Activated CD4-positive, alpha-beta T cell treated with anti-CD3 and anti-CD28 coated beads, Interleukin-2, amount 50 U/mL, for 16 hours (primary cell): Measurements from ENCODE around the gene SEL1L3.
"Not testable (repeated sequence)": the region's sequence is repeated elsewhere in the genome, so short reads cannot be mapped to it uniquely, and the experiment has no call there.

Source experiments
- DNase-seq: peaks from one replicate; pipeline ENCODE4 v3.0.0-alpha.2; 2020

SEL1L3 gene

GRCh38 chr4:25862411-25863346 lies at the start of gene SEL1L3:
SEL1L3 (minus strand) TSS chr4:25862988; CDS start chr4:25862836, 152 bp downstream.
- DNase-seq: peak; percentile 36

GRCh38 chr4:25911356-25911755 lies 48.6 kb upstream of the SEL1L3 start:
- DNase-seq: no peak

- no peak for DNase-seq
Observed at GRCh38 chr4:25908491-25908901, 45.7 kb upstream of the SEL1L3 start.

DNA sequence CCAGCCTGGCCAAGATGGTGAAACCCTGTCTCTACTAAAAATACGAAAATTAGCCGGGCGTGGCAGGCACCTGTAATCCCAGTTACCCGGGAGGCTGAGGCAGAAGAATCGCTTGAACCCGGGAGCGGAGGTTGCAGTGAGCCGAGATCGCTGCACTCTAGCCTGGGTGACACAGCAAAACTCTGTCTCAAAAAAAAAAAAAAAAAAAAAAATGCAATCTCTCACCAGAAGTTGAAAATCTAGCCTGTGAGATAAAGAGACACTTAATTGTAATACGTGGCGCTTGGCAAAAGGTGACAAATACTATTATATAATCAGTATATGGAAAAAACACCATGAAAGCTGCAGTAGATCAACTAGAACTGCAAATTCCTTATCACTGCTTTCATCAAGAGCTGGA lies 43.3 kb upstream of the SEL1L3 start:
- DNase-seq: not testable (repeated sequence)

DNA sequence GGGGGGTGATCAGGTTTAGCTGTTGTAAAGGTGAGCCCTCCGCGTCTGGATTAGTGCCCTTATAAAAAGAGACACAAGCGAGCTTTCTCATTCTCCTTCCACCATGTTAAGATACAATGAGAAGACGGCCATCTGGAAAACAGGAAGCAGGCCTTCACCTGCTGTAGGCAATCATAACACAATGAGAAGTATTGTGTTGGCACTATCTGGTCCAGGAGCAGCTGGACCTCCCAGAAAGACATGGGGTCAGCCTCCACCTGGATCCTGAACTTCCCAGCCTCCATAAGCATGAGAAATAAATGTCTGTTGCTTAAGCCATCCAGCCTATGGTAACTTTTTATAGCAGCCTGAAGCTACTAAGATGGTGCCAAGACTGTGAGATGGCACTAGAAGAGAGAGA lies 42.6 kb upstream of the SEL1L3 start:
- no peak for DNase-seq

GRCh38 chr4:25904748-25905082 lies 41.9 kb upstream of the SEL1L3 start:
- DNase-seq: no peak

DNA sequence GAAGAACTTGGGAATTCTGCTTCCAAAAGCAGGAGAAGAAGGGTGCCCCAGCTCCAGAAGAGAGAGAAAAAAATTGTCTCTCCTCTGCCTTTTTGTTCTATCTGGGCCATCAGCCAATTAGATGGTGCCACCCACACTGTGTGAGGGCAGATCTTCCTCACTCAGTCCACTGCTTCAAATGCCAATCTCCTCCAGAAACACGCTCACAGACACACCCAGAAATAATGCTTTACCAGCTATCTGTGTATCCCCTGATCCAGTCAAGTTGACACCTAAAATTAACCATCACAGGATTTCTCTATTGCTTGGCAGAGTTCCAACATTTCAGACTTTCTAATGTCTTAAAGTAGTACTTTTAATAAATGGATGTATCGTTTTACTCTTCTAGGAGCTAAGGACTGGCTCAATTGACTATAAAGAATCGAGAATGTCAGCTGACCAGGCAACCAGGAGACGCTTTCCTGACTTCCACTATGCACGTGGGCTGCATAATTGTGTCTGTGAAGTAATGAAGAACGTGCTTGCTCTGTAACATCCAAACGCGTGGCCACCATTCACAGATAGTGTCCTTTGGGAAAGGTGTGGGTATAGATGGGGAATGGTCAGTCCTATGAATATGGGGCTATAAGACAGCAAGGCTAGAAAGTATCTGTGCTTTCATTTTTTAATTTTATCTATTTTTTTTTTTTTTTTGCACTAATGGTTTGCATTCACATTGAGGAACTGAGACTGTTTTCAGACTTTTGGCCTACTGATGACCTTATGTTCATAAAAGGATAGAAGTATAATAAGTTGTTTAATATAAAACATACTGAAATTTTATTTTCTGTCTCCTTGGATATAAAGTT lies 41.3 kb upstream of the SEL1L3 start:
- no peak for DNase-seq

GRCh38 chr4:25901030-25901430 lies 38.2 kb upstream of the SEL1L3 start:
- no peak for DNase-seq

DNA sequence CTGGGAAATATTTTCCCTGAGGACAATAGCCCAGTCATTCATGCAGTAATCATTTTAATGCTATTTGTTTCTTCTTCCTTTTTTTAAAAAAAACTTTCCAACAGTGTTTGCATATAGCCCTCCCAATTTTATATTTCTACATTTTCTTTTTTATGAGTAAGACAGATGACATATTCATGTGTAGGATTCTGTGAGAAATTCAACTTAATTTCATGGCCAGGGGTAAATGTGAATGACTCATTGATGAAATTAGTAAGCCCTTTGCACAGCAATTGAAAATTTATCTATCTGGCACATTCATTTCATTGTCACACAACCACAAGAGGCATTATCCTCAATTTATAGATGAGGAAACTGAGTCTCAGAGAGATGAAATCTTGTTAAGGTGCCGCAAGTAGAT lies 37.5 kb upstream of the SEL1L3 start:
- no peak for DNase-seq

DNA sequence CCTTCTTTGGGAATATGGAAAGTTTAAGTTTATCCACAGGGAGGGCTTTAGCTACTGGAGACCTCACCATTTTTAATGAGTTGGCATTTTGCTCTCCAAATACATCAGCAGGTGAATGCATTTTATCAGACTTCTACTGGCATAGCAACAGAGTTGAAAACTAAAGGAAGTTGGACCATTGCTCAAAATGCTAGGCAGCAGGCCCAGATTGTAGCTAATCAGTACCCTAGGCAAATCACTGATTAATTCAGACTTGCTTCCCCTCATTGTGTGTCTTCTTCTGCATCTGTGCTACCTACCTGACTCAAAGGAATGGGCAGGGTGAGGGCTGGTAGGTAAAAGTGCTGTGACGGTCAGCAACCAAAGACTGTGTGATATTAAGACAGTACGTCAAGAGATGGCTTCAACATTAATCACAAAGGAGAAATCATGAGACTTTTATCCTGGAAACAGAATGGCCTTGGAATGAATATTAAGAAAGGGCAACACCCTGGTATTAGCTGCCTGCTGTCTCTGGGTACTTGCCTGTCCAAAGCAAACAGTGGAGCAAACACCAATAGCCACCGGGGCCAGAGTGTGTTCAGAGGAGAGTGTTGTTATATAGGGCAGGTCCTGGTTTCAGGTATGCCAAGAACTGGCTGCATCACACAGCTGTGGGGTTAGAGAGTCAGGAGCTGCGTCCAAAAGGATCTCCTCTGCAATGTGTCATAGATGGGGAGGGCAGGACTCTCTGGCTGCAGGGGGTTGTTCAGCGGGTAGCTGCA lies 34.2 kb upstream of the SEL1L3 start:
- no peak for DNase-seq

- DNase-seq: no peak
Observed at GRCh38 chr4:25892796-25893195, 30.0 kb upstream of the SEL1L3 start.

GRCh38 chr4:25890571-25891485 lies 28.0 kb upstream of the SEL1L3 start:
- DNase-seq: no peak

GRCh38 chr4:25889589-25890503 lies 27.1 kb upstream of the SEL1L3 start:
- no peak for DNase-seq

- DNase-seq: no peak
Observed at GRCh38 chr4:25888781-25889180, 26.0 kb upstream of the SEL1L3 start.

DNA sequence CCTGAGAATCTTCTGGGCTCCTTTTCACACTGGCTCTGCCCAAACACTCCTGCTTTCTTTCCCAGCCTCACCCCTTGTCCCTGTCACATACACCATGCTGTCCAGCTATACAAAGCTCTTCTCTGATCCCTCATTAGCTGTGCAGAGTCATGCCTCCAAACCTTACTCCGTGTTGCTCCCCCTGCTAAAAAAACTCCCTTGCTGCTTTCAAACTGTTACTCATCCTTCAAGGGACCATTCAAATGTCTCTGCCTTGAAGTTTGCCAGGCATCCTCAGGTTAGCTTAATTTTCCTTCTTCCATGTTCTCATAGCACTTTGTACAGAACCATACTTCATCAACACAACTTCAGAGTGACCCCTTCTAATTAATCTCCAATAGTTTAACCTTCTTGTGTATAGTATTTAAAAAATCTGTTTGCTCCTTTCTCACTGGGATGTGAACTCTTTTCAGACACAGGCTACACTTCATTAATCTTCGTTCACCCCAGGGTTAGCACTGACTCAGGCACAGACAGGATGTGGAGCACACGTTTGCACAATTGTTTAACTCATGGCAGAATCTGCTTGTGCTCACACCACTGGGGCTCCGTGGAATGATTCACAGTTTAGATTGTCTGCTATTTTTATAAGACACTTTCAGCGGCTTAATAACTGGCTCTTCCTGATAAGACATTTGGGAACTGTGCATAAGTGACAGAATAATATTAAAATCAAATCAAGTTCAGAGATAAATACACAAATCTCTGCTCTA lies 21.4 kb upstream of the SEL1L3 start:
- DNase-seq: no peak

DNA sequence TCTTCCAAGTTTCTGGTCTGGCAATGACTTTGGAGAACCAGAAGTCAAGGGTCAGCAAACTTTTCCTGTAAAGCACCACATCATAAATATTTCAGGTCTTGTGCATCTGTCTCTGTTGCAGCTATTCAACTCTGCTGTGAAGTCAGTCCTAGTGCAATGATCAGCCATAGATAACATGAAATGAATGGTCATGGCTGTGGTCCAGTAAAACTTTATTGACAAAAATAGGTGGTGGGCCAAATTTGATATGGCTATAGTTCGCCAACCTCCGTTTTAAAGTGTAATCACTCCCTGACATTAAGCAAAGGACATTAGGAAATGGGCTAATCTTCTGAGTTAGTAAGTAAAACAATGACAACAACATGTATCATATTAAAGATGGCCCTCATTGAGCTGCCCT lies 20.8 kb upstream of the SEL1L3 start:
- DNase-seq: no peak

- no peak for DNase-seq
Observed at GRCh38 chr4:25882226-25882625, 19.4 kb upstream of the SEL1L3 start.

- DNase-seq: no peak
Observed at GRCh38 chr4:25881193-25881592, 18.4 kb upstream of the SEL1L3 start.

DNA sequence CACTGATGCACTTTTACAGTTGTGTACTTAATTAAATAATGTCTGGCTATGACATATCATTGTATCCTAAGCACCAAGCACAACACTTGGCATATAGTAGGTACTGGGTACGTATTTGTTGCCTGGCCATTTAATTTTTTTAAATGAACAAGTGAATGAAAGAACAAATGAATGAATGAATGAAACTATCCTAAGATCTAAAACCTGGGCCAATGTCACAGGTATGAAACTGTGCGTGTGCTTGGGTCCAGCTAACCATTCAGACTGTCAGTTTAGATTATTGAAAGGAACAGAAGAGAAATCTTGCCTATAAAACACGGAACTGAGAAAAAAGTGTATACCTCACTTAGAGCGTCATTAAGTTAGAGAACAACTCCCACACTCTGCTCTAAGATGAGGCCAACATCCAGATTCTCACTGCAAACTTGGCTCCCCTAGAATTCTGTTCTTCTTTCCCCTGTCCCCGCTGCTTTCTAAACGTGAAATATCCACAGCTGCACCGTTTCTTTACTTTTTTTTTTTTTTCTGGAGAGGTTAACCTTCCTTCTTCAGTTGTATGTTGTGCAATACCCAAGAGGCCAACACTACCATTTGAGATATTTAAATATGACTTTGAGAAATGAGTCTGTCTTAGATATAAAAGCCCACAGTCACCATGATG lies 17.3 kb upstream of the SEL1L3 start:
- no peak for DNase-seq

DNA sequence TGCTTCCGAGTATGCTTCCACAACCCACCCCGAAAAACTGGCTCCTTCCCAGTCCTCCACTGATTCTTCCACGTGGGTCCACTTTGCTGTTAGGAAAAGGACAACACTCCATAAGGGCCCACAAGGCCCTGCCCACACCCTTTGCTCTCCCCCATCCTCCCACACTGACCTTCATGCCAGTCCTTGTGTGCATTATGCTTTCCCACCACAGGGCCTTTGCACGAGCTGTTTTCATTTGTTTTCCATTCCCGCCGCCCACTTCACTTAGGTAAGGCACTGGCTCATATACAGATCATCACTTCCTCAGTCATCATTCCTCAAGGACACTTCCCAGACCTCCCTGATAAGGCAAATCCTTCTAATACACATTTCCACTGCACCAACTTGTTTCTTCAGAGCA lies 16.8 kb upstream of the SEL1L3 start:
- no peak for DNase-seq
